HG02623 (cell line): Measurements from ENCODE around the gene BRF1.
"Not testable (repeated sequence)": the region's sequence is repeated elsewhere in the genome, so short reads cannot be mapped to it uniquely, and the experiment has no call there.

Source experiments
- ATAC-seq: cut with Tn5 transposase; IDR thresholded peaks from one replicate; pipeline ENCODE4 v1.9.1; 2021; ENCODE audit warnings: moderate library complexity; ENCODE audit not compliant: unreplicated experiment

BRF1 gene

GRCh38 chr14:105300542-105301102 lies at the start of gene BRF1:
TSS of gene BRF1 (minus strand) at chr14:105301001. CDS start at chr14:105300629, 372 bp downstream.
- peak; percentile 84 for ATAC-seq

GRCh38 chr14:105349992-105350391 lies 49.2 kb upstream of the BRF1 start:
- ATAC-seq = no peak

GRCh38 chr14:105348945-105349699 lies 48.3 kb upstream of the BRF1 start:
- no peak for ATAC-seq

GRCh38 chr14:105348169-105348944 lies 47.6 kb upstream of the BRF1 start:
- no peak for ATAC-seq

- no peak for ATAC-seq
These were observed 46.8 kb upstream of the BRF1 start for GRCh38 chr14:105347587-105347968.

GRCh38 chr14:105346876-105347586 lies 46.2 kb upstream of the BRF1 start:
- ATAC-seq = no peak

GRCh38 chr14:105346200-105346533 lies 45.4 kb upstream of the BRF1 start:
- no peak for ATAC-seq

- ATAC-seq = no peak
These were observed 42.4 kb upstream of the BRF1 start for GRCh38 chr14:105343194-105343593.

- ATAC-seq = no peak
These were observed 40.3 kb upstream of the BRF1 start for GRCh38 chr14:105340821-105341733.

GRCh38 chr14:105337966-105338741 lies 37.4 kb upstream of the BRF1 start:
- no peak for ATAC-seq

GRCh38 chr14:105337433-105337832 lies 36.6 kb upstream of the BRF1 start:
- no peak for ATAC-seq

- no peak for ATAC-seq
These were observed 35.9 kb upstream of the BRF1 start for GRCh38 chr14:105336477-105337287.

- no peak for ATAC-seq
These were observed 35.1 kb upstream of the BRF1 start for GRCh38 chr14:105335735-105336476.

GRCh38 chr14:105335231-105335542 lies 34.4 kb upstream of the BRF1 start:
- not testable (repeated sequence) for ATAC-seq

- no peak for ATAC-seq
These were observed 33.8 kb upstream of the BRF1 start for GRCh38 chr14:105334383-105335230.

GRCh38 chr14:105333613-105334364 lies 33.0 kb upstream of the BRF1 start:
- no peak for ATAC-seq
